HCT116 (cell line): ENCODE data around the gene CHST9. TPM values are rescaled to one million over a fixed set of nuclear protein-coding genes. Genes with fewer than 3 reads are reported as not detected.

Experiments used
- ATAC-seq: fragments of 200-7000 bp; cut with Tn5 transposase; 2 replicates; pipeline ENCODE4 v1.9.1; 2020; ENCODE audit warnings: mild to moderate bottlenecking, moderate library complexity
- BruUV-seq: library from RNA; stranded (reverse); fragments of 400-500 nt; replicated peaks from 2 replicates; lab custom pipeline; 2021; lab: Mats Ljungman, UMichigan
- CTCF ChIA-PET: fragments of 300-600 bp; sonication (Branson Sonifier 250); formaldehyde crosslinking; loops from one replicate; lab custom pipeline; 2021; ENCODE audit warnings: antibody characterized with exemption; lab: Charles Lee
- POLR2A ChIA-PET: fragments of 300-600, 350-600 bp; sonication (Branson Sonifier 250); formaldehyde crosslinking; loops from one replicate; lab custom pipeline; 2021; ENCODE audit warnings: antibody characterized with exemption; lab: Charles Lee
- RAD21 ChIA-PET, 2 experiments: fragments of 300-600 bp; sonication (Branson Sonifier 250); formaldehyde crosslinking; loops; one replicate each; lab custom pipeline; 2023; ENCODE audit warnings: low total read pairs in 2 of 2; ENCODE audit not compliant: uncharacterized antibody in 2 of 2, unreplicated experiment in 2 of 2, low non-redundant PET in 1 of 2; lab: Charles Lee
- DNase-seq: peaks from one replicate; pipeline ENCODE4 v3.0.0-alpha.2; 2010; ENCODE audit warnings: low read depth, low spot score
- H2AFZ ChIP-seq: fragments of 200-600 bp; shearing (Covaris generic), sonication (generic); 2 replicates; pipeline ENCODE4 v1.6.1; 2017; ENCODE audit warnings: low read depth, mixed run types, mixed read lengths, antibody characterized with exemption, low read length; ENCODE audit not compliant: poor library complexity, severe bottlenecking
- H3K27ac ChIP-seq: 2 replicates; pipeline ENCODE4 v1.5.1; 2012; ENCODE audit warnings: low read depth, low read length
- H3K27me3 ChIP-seq: fragments of 200-600 bp; sonication (generic); 2 replicates; pipeline ENCODE4 v1.6.1; 2016; ENCODE audit warnings: mixed run types, low read length, mixed read lengths; ENCODE audit not compliant: insufficient read depth
- H3K36me3 ChIP-seq, 2 experiments: fragments of 200-500 bp in 1 of 2; fragments of 200-600 bp in 1 of 2; sonication (Bioruptor generic) in 1 of 2; sonication (generic) in 1 of 2; 2 replicates each; pipeline versions ENCODE4 v1.5.1 to v1.6.1; 2014 to 2016; ENCODE audit warnings: low read length in 2 of 2, inconsistent platforms in 1 of 2, mixed read lengths in 1 of 2, mixed run types in 1 of 2; ENCODE audit not compliant: insufficient read depth in 2 of 2, control insufficient read depth in 1 of 2
- H3K4me1 ChIP-seq, 2 experiments: fragments of 200-600 bp in 1 of 2; sonication (generic) in 1 of 2; 2 replicates each; pipeline versions ENCODE4 v1.5.1 to v1.6.1; 2012 to 2017; ENCODE audit warnings: low read length in 2 of 2, inconsistent platforms in 1 of 2, mild to moderate bottlenecking in 1 of 2, mixed read lengths in 1 of 2, mixed run types in 1 of 2, moderate library complexity in 1 of 2; ENCODE audit not compliant: insufficient read depth in 2 of 2, control insufficient read depth in 1 of 2
- H3K4me2 ChIP-seq: fragments of 200-600 bp; sonication (generic); 2 replicates; pipeline ENCODE4 v1.6.1; 2017; ENCODE audit warnings: mixed run types, low read length, mixed read lengths
- H3K4me3 ChIP-seq, 2 experiments: fragments of 200-600 bp in 1 of 2; sonication (generic) in 1 of 2; replicated peaks in 1 of 2; 2 replicates each; pipeline ENCODE4 v1.5.1; 2011 to 2016; ENCODE audit warnings: low read length in 2 of 2, control low read depth in 1 of 2, low read depth in 1 of 2, mild to moderate bottlenecking in 1 of 2, mixed read lengths in 1 of 2, mixed run types in 1 of 2
- H3K79me2 ChIP-seq: fragments of 200-600 bp; sonication (generic); 2 replicates; pipeline ENCODE4 v1.6.1; 2017; ENCODE audit warnings: mild to moderate bottlenecking, mixed run types, low read length, moderate library complexity, mixed read lengths; ENCODE audit not compliant: insufficient read depth
- H3K9ac ChIP-seq: fragments of 200-600 bp; sonication (generic); 2 replicates; pipeline ENCODE4 v1.6.1; 2016; ENCODE audit warnings: low read length, mixed read lengths
- H3K9me2 ChIP-seq: fragments of 200-600 bp; sonication (generic), shearing (Covaris generic); 2 replicates; pipeline ENCODE4 v1.6.1; 2017; ENCODE audit warnings: mixed run types, mild to moderate bottlenecking, moderate library complexity; ENCODE audit not compliant: insufficient read depth
- H3K9me3 ChIP-seq, 2 experiments: fragments of 200-500 bp in 1 of 2; fragments of 200-600 bp in 1 of 2; sonication (Bioruptor generic) in 1 of 2; sonication (generic) in 1 of 2; 2 replicates each; pipeline ENCODE4 v1.6.1; 2014 to 2017; ENCODE audit warnings: low read length in 2 of 2, mixed read lengths in 2 of 2, inconsistent platforms in 1 of 2, low read depth in 1 of 2, mild to moderate bottlenecking in 1 of 2, mixed run types in 1 of 2, moderate library complexity in 1 of 2; ENCODE audit not compliant: control insufficient read depth in 1 of 2, insufficient read depth in 1 of 2
- H4K20me1 ChIP-seq: fragments of 200-600 bp; sonication (generic), shearing (Covaris generic); 2 replicates; pipeline ENCODE4 v1.6.1; 2017; ENCODE audit warnings: mixed run types, mild to moderate bottlenecking, moderate library complexity; ENCODE audit not compliant: insufficient read depth
- EGR1 ChIP-seq: IDR thresholded peaks from 2 replicates; pipeline ENCODE4 v1.6.1; 2012; ENCODE audit warnings: low read depth
- EZH2phosphoT487 ChIP-seq: fragments of 200-600 bp; IDR thresholded peaks from 2 replicates; pipeline ENCODE4 v1.6.1; 2018; ENCODE audit warnings: antibody characterized with exemption, borderline replicate concordance
- POLR2A ChIP-seq: IDR thresholded peaks from 2 replicates; pipeline ENCODE4 v1.7.0; 2011; ENCODE audit warnings: borderline replicate concordance; ENCODE audit not compliant: insufficient read depth, insufficient read length; ENCODE audit errors: extremely low read depth
- POLR2AphosphoS5 ChIP-seq: IDR thresholded peaks from 2 replicates; pipeline ENCODE4 v1.6.1; 2011; ENCODE audit warnings: mild to moderate bottlenecking, low read depth, low read length, moderate library complexity
- SIN3A ChIP-seq: IDR thresholded peaks from 2 replicates; pipeline ENCODE4 v1.6.1; 2012; ENCODE audit warnings: low read depth
- SRF ChIP-seq: IDR thresholded peaks from 2 replicates; pipeline ENCODE4 v1.6.1; 2012; ENCODE audit warnings: low read depth
- YY1 ChIP-seq: IDR thresholded peaks from 2 replicates; pipeline ENCODE4 v1.6.1; 2011; ENCODE audit warnings: low read length, low read depth, moderate library complexity, mild to moderate bottlenecking; ENCODE audit not compliant: insufficient replicate concordance; ENCODE audit errors: extremely low read depth
- intact Hi-C: fragments of 100-400 bp; cut with micrococcal nuclease; formaldehyde crosslinking; loops from 2 replicates; pipeline ENCODE4 v1.10.0; 2022
- total RNA-seq: library from RNA; stranded (reverse); gene quantifications from one replicate; pipeline ENCODE4 v1.2.1, GENCODE V29; 2021; ENCODE audit not compliant: unreplicated experiment
- TF ChIP-seq, protein P1 (sequence below): IDR thresholded peaks from 2 replicates; pipeline ENCODE4 v1.6.1; 2011; ENCODE audit warnings: mild to moderate bottlenecking, low read length, moderate library complexity; ENCODE audit not compliant: insufficient replicate concordance; ENCODE audit errors: extremely low read depth
- TF ChIP-seq, protein P2 (sequence below): IDR thresholded peaks from 2 replicates; pipeline ENCODE4 v1.6.1; 2012
- TF ChIP-seq, protein P3 (sequence below): IDR thresholded peaks from 2 replicates; pipeline ENCODE4 v1.6.1; 2012
- TF ChIP-seq, protein P4 (sequence below): IDR thresholded peaks from 2 replicates; pipeline ENCODE4 v1.6.1; 2012; ENCODE audit warnings: low read depth

The CHST9 gene
- total RNA-seq, 1 experiment from 2014 or later: not detected

DNA sequence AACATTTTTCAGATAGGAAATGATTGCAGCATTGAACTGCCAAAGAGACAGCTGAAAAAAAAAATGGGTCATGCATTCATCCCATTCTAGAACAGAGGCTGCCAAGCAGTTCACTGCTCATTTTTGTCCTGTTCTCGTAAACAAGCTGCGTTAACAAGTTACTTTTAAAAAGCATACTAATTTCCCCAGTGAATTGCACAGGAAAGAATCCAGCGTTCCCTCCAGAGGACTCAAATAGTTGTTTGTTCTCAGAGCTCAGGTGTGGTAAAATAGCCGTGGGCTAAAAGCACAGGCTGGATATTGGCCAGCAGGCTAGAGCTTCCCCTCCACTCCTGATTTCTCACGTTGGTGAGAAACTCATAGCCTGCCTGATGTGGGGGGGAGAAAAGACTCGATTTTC, 243.5 kb downstream of the CHST9 start:
- no peak overlapping the region for H3K4me3 ChIP-seq
- H3K9ac ChIP-seq: no peak overlapping the region
- intact Hi-C loops: no loop called here
- H3K9me3 ChIP-seq: no peaks in the 10 kb centered on the region
- H3K4me2 ChIP-seq: no peak overlapping the region
- H3K79me2 ChIP-seq: no peaks in the 10 kb centered on the region
- H2AFZ ChIP-seq: no peak overlapping the region
- H3K27me3 ChIP-seq: peaks cover 7% of the 10 kb centered on the region; the same call in 1 of the 2 replicates
- RAD21 ChIA-PET: no interaction called here
- no peaks in the 10 kb centered on the region for H3K36me3 ChIP-seq
- ATAC-seq: no peak
- TF ChIP-seq, protein P1, sequence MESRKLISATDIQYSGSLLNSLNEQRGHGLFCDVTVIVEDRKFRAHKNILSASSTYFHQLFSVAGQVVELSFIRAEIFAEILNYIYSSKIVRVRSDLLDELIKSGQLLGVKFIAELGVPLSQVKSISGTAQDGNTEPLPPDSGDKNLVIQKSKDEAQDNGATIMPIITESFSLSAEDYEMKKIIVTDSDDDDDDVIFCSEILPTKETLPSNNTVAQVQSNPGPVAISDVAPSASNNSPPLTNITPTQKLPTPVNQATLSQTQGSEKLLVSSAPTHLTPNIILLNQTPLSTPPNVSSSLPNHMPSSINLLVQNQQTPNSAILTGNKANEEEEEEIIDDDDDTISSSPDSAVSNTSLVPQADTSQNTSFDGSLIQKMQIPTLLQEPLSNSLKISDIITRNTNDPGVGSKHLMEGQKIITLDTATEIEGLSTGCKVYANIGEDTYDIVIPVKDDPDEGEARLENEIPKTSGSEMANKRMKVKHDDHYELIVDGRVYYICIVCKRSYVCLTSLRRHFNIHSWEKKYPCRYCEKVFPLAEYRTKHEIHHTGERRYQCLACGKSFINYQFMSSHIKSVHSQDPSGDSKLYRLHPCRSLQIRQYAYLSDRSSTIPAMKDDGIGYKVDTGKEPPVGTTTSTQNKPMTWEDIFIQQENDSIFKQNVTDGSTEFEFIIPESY: no peak
- TF ChIP-seq, protein P2, sequence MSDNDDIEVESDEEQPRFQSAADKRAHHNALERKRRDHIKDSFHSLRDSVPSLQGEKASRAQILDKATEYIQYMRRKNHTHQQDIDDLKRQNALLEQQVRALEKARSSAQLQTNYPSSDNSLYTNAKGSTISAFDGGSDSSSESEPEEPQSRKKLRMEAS: no peak
- TF ChIP-seq POLR2A: no peak
- TF ChIP-seq EZH2phosphoT487: no peak
- TF ChIP-seq, protein P3, sequence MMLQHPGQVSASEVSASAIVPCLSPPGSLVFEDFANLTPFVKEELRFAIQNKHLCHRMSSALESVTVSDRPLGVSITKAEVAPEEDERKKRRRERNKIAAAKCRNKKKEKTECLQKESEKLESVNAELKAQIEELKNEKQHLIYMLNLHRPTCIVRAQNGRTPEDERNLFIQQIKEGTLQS: no peak
- no peak for TF ChIP-seq YY1
- no peak for TF ChIP-seq EGR1
- TF ChIP-seq, protein P4, sequence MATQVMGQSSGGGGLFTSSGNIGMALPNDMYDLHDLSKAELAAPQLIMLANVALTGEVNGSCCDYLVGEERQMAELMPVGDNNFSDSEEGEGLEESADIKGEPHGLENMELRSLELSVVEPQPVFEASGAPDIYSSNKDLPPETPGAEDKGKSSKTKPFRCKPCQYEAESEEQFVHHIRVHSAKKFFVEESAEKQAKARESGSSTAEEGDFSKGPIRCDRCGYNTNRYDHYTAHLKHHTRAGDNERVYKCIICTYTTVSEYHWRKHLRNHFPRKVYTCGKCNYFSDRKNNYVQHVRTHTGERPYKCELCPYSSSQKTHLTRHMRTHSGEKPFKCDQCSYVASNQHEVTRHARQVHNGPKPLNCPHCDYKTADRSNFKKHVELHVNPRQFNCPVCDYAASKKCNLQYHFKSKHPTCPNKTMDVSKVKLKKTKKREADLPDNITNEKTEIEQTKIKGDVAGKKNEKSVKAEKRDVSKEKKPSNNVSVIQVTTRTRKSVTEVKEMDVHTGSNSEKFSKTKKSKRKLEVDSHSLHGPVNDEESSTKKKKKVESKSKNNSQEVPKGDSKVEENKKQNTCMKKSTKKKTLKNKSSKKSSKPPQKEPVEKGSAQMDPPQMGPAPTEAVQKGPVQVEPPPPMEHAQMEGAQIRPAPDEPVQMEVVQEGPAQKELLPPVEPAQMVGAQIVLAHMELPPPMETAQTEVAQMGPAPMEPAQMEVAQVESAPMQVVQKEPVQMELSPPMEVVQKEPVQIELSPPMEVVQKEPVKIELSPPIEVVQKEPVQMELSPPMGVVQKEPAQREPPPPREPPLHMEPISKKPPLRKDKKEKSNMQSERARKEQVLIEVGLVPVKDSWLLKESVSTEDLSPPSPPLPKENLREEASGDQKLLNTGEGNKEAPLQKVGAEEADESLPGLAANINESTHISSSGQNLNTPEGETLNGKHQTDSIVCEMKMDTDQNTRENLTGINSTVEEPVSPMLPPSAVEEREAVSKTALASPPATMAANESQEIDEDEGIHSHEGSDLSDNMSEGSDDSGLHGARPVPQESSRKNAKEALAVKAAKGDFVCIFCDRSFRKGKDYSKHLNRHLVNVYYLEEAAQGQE: no peak
- TF ChIP-seq SRF: no peak
- no peak for TF ChIP-seq SIN3A
- TF ChIP-seq POLR2AphosphoS5: no peak
- H3K27ac ChIP-seq: no peak overlapping the region
- H3K4me1 ChIP-seq: no peaks in the 10 kb centered on the region
- BruUV-seq: no TSS peak
- no peaks in the 10 kb centered on the region for H4K20me1 ChIP-seq
- CTCF ChIA-PET: no interaction called here
- POLR2A ChIA-PET: no interaction called here
- no peaks in the 10 kb centered on the region for H3K9me2 ChIP-seq
- no peak for DNase-seq
